Stimulated activated CD4-positive, alpha-beta T cell treated with anti-CD3 and anti-CD28 coated beads, Interleukin-12 subunit alpha, Interleukin-12 subunit beta, amount 100 ng/mL, for 48 hours (primary cell): Measurements from ENCODE around the gene KCNG1.
"Not testable (repeated sequence)": the region's sequence is repeated elsewhere in the genome, so short reads cannot be mapped to it uniquely, and the experiment has no call there.

Source experiments
- DNase-seq, 3 donors: peaks; one replicate each; pipeline ENCODE4 v3.0.0-alpha.2; 2020; ENCODE audit warnings: low read depth in 2 of 3, low spot score in 1 of 3

The KCNG1 gene, protein sequence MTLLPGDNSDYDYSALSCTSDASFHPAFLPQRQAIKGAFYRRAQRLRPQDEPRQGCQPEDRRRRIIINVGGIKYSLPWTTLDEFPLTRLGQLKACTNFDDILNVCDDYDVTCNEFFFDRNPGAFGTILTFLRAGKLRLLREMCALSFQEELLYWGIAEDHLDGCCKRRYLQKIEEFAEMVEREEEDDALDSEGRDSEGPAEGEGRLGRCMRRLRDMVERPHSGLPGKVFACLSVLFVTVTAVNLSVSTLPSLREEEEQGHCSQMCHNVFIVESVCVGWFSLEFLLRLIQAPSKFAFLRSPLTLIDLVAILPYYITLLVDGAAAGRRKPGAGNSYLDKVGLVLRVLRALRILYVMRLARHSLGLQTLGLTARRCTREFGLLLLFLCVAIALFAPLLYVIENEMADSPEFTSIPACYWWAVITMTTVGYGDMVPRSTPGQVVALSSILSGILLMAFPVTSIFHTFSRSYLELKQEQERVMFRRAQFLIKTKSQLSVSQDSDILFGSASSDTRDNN

DNA sequence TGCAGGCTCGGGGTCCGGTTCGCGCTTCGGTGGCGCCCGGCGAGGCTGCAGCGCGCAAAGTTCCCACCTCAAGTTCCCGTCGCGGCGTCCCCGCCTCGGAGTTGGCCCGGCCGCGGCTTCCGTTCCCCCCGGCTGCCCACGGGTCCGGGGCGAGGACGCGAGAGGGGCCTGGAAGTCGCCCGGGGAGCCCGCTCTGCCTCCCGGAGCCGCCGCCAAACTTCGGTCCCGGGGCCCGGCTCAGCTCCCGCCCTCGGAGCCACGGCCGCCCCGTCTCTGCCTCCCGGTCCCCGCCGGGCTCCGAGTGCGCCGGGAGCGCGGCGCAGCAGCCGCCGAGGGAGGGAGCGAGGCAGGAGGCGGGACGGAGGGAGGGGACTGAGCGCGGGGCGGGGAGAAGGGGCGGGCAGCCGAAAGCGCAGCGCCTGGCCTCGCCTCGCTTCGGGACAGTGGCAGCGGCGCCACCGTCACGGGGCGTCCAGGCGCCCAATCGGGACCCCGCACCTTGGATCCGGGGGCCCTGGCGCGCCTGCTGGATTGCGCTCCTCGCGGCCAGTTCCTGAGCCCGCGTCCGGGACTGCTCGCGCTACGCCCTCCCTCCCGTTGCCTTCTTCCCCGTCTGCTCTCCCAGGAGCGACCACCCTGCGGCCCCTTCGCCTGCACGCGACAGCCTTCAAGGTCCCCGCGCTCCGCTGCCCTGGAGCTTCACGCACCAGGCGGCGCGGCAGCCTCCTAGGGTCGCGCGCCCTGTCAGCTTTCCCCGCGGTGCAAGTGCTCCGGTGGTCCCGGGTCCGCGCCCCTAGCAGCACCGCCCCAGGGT is at the start of gene KCNG1:
Gene KCNG1, minus strand, starts transcription at position 305 of the 814 bp plus-strand sequence. CDS start 12,769 bp downstream, outside the sequence.
- DNase-seq = peak; percentile 40 to 68 (median 58)

DNA sequence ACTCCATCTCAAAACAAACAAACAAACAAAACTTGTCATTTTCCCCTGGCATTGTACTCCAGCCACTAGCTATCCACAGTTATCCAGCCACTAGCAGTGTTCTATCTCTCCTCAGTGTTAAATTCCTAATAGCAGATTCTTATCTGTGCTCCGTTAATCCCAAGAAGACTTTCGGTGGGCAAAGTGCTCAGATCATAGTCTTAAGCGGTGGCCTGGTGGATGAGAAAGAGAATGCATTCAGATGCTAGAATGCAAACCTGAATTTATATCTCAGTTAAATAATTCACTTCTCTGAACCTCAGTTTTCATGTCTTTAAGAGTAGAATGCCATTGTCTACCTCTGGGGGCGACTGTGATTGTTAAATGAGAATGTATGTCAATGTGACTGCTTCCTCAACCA is 47.7 kb upstream of the KCNG1 start:
- no peak for DNase-seq

DNA sequence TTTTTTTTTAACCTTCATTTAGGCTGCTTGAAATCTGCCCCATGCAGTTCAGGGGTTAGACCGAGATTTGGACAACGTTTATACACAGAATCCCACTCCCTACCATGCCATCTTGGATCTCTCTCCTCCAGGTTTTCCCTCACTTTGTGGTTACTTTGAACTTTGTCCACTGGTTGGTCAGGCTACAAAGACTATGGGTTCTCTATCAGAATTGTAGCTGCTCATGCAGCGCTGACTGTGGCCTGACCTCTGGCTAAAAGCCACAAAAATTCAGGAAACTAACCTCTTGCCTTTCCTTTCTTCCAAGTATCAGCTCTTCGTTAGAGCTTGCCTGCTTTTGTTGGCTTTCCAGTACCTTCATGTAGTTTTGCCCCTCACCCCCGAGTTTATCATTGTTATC is 44.9 kb upstream of the KCNG1 start:
- no peak for DNase-seq

DNA sequence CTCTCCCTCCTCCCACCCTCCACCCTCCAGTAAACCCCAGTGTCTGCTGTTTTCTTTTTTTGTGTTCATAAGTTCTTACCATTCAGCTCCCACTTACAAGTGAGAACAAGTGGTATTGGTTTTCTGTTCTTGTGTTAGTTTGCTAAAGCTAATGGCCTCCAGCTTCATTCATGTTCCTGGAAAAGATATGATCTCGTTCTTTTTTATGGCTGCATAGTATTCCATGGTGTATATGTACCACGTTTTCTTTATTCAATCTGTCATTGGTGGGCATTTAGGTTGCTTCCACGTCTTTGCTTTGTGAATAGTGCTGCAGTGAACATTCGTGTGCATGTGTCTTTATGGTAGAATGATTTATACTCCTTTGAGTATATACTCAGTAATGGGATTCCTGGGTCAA is 42.7 kb upstream of the KCNG1 start:
- no peak for DNase-seq

DNA sequence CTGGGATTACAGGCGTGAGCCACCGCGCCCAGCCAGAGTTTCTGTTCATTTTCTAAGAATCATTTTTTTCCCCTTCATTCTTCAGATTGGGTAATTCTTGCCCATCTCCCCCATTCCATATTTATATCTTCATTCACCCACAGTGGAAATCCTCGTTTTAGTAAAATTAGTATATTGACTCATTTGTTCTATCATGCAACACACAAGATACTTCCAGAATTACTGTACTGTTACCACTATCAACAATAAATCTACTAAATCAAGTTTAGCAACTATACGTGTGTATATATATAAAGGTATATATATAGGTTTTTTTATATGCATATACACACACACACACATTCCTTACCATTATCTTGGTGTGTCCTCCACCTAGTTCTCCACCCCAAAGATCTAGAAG is 41.2 kb upstream of the KCNG1 start:
- DNase-seq = no peak

DNA sequence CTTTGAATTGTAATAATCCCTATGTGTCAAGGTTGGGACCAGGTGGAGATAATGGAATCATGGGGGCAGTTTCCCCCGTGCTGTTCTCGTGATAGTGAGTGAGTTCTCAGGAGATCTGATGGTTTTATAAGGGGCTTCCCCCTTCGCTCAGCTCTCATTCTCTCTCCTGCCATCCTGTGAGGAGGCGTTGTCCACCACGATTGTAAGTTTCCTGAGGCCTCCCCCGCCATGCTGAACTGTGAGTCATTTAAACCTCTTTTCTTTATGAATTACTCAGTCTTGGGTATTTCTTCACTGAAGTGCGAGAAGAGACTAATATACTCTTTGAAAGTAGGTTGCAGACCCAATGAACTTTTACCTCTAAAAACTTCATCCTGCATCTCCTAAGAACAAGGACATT is 39.2 kb upstream of the KCNG1 start:
- peak; percentile 39 to 75 (median 56) for DNase-seq

DNA sequence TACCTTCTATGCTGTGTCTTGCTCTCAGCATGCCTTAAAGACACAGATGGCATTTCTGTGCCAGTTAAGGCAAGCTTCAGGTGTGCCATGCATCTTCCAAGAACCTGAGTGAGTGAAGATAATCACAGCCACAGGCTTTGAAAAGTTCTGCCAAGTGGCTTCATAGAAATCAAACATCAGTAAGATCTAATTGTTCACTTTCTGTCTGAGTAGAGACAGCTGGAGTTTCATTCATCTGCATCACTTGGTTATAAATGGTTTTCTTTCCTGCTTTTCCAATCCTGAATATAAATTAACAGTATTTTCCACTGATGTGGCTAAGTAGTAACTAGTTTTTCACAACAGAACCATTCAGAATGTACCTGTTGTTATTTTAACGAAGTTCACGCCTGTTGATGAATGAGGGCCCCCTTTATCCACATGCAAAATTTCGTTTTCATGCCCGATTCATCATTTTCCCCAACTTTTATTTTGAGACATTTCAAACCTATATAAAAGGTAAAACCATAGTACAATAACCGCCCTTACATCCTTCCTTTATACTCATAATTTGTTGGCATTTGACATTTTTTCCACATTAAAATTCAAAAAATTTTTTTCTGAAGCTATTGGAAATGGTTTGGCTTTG is 38.6 kb upstream of the KCNG1 start:
- no peak for DNase-seq

DNA sequence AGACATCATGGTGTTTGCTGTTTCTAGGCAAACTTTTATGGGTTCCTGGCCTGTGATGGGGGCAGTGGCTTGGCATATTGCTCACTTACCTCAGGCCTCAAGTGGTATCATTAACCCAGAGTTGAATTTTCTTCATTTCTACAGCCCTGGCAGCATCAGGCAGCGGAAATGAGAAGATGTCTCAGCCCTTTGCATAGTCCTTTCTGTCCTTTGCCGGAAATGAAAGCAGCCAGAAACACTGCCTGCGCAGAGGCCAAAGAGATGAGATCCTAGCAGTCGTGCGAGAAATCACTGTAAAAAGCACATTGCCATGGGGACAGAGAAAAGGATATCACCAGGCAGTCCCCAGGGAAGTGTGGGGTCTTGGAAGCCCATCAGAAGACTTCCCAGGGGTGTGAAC is 37.4 kb upstream of the KCNG1 start:
- no peak for DNase-seq

DNA sequence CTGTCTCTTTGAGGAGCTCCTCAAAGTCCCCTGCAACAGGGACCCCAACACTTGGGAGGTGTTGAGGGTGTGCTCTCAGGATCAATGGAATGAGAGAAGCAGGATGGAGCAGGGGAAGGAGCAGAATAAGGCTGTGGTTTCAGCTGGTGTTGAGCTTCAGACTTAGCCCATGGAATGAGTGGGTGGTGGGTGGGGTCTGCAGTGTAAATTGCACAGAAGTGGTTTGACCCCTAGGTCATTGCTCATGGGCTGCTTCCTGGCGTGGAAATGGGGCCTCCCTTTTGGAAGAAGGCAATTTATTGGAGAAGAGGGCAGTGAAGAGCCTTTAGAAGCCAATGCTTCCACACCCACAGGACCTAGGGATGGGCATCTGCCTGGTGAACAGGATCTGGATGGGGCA is 37.0 kb upstream of the KCNG1 start:
- DNase-seq = no peak

DNA sequence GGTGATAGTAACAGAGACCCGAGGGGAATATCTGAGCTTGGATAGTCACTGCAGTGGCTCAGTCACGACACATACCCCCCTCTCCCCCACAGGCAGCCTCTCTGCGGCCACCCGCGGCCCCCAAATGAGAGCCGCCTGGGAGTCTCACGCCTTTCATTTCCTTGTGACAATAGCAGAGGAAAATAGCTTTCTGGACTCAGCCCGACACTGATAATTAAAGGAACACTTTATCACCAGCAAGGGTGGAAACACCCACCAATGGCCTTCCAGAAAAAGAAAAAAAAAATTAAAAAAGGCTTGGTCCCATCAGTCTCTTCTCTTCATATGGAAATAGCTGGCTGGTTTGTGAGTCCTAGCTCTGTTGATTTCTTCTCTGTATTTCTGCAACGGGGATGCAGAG is 35.1 kb upstream of the KCNG1 start:
- DNase-seq = no peak

DNA sequence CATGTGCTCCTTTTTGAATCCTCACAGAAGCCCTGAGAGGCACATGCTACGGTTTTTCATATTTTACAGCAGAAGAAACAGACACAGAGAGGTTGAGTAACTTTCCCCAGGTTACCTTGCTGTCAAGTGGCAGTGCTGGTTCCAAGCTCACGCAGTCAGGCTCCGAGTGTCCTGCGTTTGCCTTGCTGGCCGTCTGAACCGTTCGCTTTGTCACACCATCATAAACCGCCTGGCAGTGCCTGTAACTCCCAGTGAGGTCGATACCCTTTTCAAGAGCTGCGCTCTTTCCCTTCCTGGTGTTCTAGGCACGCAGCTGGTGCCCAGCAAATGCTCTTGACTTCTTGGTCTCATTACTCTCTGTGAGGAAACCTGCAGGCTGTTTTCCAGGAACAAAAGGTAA is 31.3 kb upstream of the KCNG1 start:
- DNase-seq = no peak

DNA sequence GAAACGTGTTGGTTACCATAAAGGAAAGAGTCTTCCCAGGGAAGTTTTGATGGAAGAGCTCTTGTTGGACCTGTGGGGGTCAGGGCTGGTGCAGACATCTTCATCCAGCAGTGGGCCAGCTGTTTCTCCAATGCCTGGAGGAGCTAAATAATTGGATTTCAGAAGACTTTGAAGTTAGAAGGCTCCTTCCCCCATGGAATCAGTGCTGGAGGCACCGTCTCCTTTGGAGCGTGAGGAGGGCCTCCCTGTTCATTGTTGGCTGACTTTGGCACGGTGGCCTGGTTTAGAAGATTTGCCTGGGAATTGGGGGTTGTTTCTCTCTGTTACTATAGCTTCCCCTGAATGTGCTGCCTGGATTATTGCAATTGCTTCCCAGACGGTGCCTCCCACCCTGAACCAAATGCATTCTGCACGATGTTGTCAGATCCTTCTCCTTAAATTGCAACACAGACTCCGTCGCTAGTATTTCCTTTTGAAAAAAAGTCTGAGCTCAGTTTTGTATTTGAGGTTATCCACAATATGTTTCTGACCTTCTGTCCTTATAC is 27.7 kb upstream of the KCNG1 start:
- DNase-seq = no peak

DNA sequence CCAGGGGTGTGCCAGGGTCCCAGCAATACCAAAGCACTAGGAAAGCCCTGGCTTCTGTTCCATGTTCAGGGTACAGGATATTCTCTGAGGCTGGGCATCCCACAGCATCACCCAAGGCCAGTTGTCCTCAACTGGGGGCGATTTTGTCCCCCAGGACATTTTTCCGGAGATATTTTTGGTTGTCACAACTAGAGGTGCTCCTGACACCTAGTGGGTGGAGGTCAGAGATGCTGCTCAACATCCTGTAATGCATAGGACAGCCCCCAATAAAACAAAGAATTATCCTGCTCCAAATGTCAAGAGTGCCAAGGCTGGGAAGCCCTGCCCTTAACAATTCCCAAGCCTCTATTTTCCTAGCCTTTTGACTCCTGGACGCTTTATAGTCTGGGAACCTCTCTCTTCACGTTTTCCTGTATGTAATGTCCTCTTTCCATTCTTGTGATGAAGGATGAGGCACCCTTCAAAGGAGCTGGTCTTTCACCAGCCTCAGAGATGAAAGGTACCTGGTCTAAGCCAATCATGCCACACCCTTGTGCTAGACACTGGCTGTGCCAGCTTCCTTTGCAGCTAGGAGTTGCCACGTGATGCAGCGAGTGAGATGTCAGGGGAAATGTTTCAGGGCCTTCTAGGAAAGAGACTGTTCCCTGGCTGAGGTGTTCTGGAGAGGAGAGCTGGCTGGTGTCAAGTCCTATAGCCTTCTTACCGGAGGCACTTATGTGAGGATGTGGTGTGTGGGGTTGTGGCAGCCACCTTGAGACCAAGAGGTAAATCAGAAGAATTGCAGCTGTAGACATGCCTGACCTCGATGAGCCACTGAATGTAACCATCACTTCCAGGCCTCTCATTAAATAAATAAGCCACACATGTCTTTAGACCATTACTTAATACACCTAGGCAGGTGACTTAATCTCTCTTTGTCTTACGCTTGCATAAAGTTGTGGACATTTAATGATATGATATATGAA is 23.4 kb upstream of the KCNG1 start:
- no peak for DNase-seq

DNA sequence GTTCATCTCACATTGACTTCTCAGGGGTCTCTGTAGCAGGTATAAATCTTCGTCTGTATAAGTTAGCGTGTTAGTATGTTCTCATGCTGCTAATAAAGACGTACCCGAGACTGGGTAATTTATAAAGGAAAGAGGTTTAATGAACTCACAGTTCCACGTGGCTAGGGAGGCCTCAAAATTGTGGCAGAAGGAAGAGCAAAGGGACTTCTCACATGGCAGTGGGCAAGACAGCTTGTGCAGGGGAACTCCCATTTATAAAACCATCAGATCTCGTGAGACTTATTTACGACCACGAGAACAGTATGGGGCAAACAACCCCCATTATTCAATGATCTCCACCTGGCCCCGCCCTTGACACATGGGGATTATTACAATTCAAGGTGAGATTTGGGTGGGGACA is 22.6 kb upstream of the KCNG1 start:
- not testable (repeated sequence) for DNase-seq

DNA sequence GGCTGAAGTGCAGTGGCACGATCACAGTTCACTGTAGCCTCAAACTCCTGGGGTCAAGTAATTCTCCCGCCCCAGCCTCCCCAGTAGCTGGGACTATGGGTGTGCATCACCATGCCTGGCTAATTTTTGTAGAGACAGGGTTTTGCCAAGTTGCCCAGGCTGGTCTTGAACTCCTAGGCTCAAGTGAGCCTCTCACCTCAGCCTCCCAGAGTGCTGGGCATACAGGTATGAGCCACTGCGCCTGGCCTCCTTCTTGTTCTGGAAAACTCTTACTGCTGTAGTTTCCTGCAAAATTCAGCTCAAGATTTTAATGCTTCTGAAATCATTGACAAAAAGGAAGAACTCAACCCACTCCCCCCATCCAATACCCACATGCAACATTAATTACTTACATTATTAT is 21.9 kb upstream of the KCNG1 start:
- DNase-seq = no peak

DNA sequence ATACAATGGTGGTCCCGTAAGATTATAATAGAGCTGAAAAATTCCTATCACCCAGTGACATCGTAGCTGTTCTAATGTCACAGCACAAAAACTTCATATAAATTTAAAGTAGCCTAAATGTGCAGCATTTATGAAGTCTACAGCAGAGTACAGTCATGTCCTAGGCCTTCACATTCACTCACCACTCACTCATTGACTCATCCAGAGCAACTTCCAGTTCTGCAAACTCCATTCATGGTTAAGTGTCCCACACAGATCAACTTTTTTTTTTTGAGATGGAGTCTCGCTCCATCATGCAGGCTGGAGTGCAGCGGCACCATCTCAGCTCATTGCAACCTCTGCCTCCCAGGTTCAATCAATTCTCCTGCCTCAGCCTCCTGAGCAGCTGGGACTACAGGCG is 20.9 kb upstream of the KCNG1 start:
- no peak for DNase-seq

DNA sequence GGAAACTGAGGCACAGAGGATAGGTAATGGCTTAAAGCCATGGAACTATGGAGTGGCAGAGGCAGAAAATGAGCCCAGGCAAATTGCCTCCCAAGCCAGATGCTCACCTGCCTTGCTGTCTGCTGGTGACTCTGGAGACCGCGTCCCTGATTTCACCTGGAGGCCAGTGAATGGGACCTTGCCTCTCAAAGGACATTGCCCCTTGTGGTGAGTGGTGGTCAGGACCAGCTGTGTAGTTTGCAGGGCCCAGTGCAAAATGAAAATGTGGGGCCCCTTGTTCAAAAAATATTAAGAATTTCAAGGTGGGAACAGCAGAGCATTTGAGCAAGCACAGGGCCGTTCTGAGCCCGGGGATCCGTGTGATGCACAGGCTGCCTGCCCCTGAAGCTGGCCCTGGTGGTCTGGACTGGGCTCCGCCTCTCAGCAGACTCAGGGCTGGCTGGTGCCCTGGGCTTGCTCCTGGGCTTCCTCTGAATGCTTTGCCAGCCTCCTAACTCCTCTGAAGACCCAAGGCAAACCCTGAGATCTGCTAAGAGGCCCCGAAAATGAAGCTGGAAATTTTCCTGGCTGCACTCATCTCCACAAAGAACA is 19.8 kb upstream of the KCNG1 start:
- no peak for DNase-seq

DNA sequence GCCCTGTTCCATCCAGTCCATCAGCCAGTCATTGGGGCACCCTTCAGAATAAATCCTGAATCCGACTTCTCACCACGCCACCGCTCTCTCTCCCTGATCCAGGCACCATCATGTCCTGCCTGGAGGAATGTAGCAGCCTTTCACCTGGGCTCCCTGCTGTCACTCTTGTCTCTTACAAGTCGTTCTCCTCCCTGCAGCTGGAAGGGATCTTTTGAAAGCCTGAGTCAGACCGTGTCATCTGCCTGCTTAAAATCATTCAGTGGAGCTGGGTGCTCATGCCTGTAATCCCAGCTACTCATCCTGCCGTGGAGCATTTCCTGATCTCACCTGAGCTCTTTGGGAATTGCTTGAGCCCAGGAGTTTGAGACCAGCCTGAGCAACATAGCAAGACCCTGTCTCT is 19.2 kb upstream of the KCNG1 start:
- DNase-seq = no peak

DNA sequence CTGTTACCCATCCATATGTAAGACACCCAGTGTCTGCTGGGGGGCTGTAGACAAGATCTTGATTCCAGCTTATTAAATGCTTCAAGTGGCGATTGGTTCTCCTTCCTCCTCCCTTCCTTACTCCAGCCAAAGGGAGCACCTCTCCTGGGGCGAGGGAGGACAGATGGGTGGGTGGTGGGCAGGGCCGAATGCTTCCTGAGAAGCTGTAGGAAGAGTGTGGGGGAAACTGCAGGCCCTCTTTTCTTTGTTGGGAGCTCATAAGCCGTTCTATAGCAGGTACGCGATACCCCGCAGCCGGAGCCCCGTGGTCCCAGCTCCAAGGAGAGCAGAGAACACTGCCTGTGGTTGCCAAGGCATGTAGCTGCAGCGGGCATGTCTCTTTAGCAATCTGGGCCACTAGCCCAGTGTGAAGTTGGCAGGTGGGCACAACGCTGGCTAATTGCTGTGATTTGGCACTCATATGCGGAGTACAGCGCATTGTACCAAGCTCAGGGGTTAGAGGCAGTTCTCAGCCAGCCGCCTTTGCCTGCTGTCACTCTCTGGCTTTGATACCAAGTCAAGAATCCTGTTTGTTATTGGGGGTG is 14.7 kb upstream of the KCNG1 start:
- DNase-seq = no peak
